Omental fat pad (tissue), 4 donors: ENCODE results near the gene LLGL1. TPM values are rescaled to one million over a fixed set of nuclear protein-coding genes. Genes with fewer than 3 reads are reported as not detected.

Experiments
- ATAC-seq: fragments of 150-250 bp; one replicate; pipeline ENCODE4 v1.9.1; 2016; ENCODE audit warnings: mild to moderate bottlenecking, moderate library complexity; ENCODE audit not compliant: low FRiP score
- DNase-seq: peaks from one replicate; pipeline ENCODE4 v3.0.0-alpha.2; 2019; ENCODE audit warnings: low spot score
- total RNA-seq, 4 donors: library from RNA; depleted of rRNA; stranded (reverse); fragments of >200 nt; gene quantifications; one replicate each; pipeline ENCODE4 v1.1.0, GENCODE V29; 2016
- TF ChIP-seq, protein P1 (sequence below), 3 donors: fragments of 450-650 bp; IDR thresholded peaks; one replicate each; pipeline ENCODE4 v1.5.1; 2016 to 2017; ENCODE audit warnings: antibody characterized with exemption in 3 of 3, mild to moderate bottlenecking in 3 of 3, moderate library complexity in 2 of 3

Gene LLGL1
- total RNA-seq, 4 donors from 2014 or later, result 10.2 to 24.0 (median 13.2) TPM

DNA sequence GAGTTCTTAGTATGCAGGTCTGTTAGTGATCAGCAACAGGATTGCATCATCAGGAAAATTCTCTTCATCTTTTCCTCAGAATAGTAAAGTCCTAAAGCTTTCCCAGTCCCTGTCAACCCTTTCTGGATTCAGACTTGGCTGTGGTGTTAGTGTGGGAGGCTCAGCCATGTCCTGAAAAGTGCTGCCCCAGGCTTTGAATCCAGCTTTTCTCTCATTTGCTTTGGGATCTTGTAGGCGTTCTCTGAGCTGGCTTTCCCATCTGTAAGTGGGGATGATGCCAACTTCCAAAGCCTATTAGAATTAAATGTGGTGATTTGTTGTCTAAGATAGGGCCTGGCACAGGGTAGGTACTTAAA is 38.8 kb upstream of the LLGL1 start:
- no peak for DNase-seq
- no peak for ATAC-seq
- TF ChIP-seq, protein P1, sequence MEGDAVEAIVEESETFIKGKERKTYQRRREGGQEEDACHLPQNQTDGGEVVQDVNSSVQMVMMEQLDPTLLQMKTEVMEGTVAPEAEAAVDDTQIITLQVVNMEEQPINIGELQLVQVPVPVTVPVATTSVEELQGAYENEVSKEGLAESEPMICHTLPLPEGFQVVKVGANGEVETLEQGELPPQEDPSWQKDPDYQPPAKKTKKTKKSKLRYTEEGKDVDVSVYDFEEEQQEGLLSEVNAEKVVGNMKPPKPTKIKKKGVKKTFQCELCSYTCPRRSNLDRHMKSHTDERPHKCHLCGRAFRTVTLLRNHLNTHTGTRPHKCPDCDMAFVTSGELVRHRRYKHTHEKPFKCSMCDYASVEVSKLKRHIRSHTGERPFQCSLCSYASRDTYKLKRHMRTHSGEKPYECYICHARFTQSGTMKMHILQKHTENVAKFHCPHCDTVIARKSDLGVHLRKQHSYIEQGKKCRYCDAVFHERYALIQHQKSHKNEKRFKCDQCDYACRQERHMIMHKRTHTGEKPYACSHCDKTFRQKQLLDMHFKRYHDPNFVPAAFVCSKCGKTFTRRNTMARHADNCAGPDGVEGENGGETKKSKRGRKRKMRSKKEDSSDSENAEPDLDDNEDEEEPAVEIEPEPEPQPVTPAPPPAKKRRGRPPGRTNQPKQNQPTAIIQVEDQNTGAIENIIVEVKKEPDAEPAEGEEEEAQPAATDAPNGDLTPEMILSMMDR (IDR thresholded peaks at IDR 0.05), result no peak

DNA sequence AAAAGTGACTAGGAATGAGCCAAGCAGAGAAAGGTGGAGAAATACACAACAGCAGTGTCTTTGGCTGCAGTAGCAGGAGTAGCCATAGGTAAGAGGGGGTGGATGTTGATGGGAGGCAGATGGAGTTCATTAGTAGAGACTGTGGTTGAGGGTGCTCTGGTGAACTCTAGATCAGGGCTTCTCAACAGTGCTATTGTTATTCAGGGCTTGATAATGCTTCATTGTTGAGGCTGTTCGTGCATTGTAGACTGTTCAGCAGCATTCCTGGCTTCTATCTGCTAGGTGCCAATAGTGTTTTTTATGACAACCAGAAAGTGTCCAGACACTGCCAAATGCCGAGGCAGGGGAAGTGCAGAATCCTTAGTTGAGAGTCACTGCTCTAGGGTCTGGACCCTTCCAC is 38.2 kb upstream of the LLGL1 start:
- DNase-seq (no peak), ATAC-seq (no peak)
- TF ChIP-seq, protein P1 (IDR thresholded peaks at IDR 0.05), result no peak

DNA sequence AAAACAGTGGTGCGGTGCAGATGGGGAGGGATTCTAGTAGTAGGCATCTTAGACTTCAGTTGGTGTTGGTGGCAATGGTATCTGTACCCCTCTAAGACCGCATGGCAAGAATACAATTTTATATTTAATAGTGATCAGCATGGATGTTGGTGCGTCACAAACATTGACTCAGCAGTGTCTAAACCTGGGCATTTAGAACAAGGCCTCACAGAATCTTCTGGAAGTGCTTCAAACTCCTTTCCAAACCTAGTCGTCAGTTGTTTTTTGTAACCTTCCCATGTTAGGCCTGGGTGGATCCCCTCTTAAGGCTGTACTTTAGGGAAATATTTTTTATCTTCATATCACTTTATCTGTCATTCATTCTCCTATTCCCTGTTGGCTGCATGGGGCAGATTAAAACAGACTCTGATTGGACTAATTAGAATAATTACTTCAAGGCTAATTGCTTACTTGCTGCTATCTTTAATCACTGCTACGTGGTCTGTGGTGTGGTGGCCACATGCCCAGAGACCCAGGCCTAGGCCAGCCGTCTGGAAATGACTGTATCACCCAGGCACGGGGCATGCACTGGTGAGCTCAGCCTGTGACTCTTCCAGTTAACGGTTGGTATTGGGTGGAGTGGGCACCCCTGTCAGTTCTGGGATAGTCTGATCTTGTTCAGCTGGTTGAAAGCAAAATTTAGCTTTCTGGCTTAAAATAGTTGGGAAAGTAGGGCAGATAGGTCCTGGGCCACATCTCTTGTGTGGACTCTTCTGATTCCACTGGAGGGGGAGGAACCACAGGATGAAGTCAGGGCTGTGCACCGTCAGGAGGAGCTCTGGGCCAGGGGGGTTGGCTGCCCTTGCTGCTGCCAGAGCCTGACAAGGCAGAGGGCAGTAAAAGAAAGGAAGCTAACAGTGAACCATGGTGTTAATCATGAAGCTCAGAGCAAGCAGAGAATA is 37.3 kb upstream of the LLGL1 start:
- ATAC-seq (no peak), DNase-seq (no peak)
- TF ChIP-seq, protein P1 (IDR thresholded peaks at IDR 0.05), result no peak

DNA sequence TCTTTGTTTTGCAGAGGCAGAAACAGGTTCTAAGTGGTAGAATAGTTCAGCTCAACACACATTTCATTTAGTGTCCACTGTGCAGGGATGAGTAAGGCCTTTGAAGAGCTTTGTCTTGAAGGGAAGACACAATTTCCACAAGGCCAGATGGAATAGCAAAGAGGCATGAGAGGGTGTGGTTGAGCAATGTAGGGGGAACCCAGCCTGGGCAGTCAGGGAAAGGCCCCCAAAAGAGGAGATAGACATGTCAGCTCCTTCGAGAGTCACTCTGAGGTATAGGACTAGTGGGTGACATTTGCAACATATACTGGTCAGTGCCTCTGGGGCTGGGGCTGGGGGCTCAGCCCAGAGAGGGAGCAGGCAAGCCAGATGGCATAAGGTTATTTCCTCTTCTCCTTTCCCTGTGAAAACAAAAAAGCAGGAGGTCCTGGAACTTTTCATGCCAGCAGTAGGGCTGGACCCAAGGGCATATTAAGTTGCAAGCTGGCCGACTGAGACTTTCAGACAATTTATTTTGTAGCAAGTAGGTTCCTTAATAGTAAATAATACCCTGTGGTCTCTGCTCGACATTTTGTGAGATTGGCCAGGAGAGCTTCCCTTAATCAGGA is 34.7 kb upstream of the LLGL1 start:
- DNase-seq (no peak), ATAC-seq (no peak)

DNA sequence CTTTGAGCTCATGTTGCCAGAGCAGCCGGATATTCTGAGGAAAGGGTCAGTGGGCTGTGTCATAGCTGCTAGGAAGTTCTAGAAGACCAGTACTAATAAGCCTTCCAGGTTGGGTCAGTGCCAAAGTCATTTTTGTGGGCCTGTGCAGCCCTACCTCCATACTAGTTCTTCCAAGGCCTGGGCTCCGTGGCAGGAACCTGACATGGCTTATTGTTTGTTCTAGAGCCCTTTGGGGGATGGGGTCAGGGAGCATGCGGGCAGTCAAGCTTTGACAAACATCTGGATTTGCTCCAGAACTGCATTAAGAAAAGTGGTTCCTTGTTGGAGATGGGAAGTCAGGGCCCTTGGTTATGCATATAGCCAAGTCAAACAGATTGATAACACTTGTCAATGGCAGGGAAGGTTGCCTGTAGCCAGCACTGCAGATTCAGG is 34.2 kb upstream of the LLGL1 start:
- no peak for DNase-seq
- ATAC-seq, result no peak
- TF ChIP-seq, protein P1 (IDR thresholded peaks at IDR 0.05), result no peak

More for the DNA sequence above, 34.7 kb upstream of the LLGL1 start:
- TF ChIP-seq, protein P1 (IDR thresholded peaks at IDR 0.05), result no peak

DNA sequence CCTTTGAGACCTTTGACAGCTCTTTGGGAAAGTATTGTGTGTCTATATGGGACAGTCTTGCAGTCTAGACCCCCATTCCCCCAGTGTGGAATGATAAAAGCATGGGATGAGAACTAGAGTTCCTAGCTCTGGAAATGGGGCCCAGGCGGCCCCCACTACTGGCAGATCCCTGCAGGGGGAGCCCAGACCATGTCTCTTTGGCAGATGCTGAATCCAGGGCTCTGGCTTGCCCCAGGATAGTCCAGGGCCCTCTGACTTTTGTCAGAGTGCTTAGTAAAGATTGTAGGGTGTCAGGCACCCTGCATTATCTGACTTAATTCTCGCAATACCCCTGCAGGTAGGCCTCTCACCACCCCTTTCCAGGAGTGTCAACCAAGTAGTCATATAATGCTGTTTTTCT is 33.5 kb upstream of the LLGL1 start:
- TF ChIP-seq, protein P1 (IDR thresholded peaks at IDR 0.05), result no peak
- DNase-seq (no peak), ATAC-seq (no peak)
